Suprapubic skin (tissue), 4 donors: ENCODE measurements around the gene RNF227. TPM values are rescaled to one million over a fixed set of nuclear protein-coding genes. Genes with fewer than 3 reads are reported as not detected.

Experiments used
- DNase-seq, 2 donors: peaks; one replicate each; pipeline ENCODE4 v3.0.0-alpha.2; 2019; ENCODE audit warnings: low spot score in 2 of 2
- H3K27ac ChIP-seq: fragments of 200-600 bp; sonication (generic); one replicate; pipeline ENCODE4 v1.5.1; 2019
- H3K27me3 ChIP-seq: fragments of 200-600 bp; sonication (generic); one replicate; pipeline ENCODE4 v1.5.1; 2019
- H3K36me3 ChIP-seq: fragments of 200-600 bp; sonication (generic); one replicate; pipeline ENCODE4 v1.5.1; 2019
- H3K4me1 ChIP-seq: fragments of 200-600 bp; sonication (generic); one replicate; pipeline ENCODE4 v1.5.1; 2019
- H3K4me3 ChIP-seq: fragments of 200-600 bp; sonication (generic); one replicate; pipeline ENCODE4 v1.5.1; 2019; ENCODE audit warnings: mild to moderate bottlenecking
- H3K9me3 ChIP-seq: fragments of 200-600 bp; sonication (generic); one replicate; pipeline ENCODE4 v1.5.1; 2019
- EP300 ChIP-seq: sonication (generic); formaldehyde crosslinking; IDR thresholded peaks from one replicate; pipeline ENCODE4 v1.6.1; 2017; ENCODE audit warnings: antibody characterized with exemption
- POLR2A ChIP-seq, 2 donors: fragments of 450-650 bp; IDR thresholded peaks; one replicate each; pipeline ENCODE4 v1.6.1; 2017; ENCODE audit warnings: antibody characterized with exemption in 2 of 2, mild to moderate bottlenecking in 2 of 2, moderate library complexity in 2 of 2
- POLR2AphosphoS5 ChIP-seq, 3 donors: sonication (generic); formaldehyde crosslinking; IDR thresholded peaks; one replicate each; pipeline ENCODE4 v1.6.1; 2017; ENCODE audit warnings: antibody characterized with exemption in 3 of 3
- WGBS: methylation state at CpG from one replicate; pipeline ENCODE4 v1.1.5; 2018; 5-methylcytosine and 5-hydroxymethylcytosine counted together
- total RNA-seq, 4 donors: library from RNA; depleted of rRNA; stranded (reverse); fragments of >200 nt; gene quantifications; one replicate each; pipeline ENCODE4 v1.1.0, GENCODE V29; 2016
- TF ChIP-seq, protein P1 (sequence below), 2 donors: fragments of 200-600 bp in 1 of 2; fragments of 450-650 bp in 1 of 2; sonication (generic) in 1 of 2; IDR thresholded peaks; one replicate each; pipeline ENCODE4 v1.5.1; 2016 to 2019; ENCODE audit warnings: antibody characterized with exemption in 2 of 2, mild to moderate bottlenecking in 1 of 2, moderate library complexity in 1 of 2

The RNF227 gene
- total RNA-seq, 4 donors from 2014 or later: 51.1 to 66.3 (median 57.3) TPM

DNA sequence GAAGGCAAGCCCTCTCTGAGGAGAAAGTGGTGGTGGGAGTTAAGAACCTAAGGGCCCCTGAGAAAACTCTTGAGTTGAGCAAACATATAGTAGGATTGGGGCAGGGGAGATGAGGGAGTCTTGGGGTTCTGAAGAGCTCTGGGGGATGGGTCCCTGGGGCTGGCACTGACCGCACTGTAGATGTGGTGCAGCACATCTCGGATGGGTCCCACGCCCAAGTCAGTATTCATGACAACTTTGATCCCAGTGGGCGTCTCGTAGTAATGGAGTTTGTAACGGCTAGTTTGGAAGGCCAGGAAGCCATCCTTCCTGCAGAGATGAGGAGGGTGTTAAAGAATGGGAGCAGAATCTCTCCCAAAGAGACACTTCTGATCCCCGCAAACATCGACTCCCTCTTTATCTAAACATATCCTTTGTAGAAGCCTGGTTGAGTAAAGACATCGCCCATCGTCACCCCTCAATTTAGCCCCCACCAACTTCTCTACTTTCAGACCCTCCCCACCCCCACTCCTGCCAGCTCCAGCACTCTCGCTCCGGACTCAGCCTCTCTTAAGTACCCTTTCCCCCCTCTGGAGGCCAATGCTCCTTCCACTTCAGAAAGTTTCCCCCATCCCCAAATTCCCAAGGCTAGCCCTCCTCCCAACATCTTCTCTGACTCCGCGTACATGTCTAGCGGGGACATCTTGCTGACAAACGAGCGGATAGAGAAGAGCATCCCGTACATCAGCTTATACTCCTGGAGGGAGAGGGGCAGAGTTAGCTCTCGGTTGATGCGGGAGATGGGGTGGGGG, 14.9 kb upstream of the RNF227 start:
- no peaks in the 10 kb centered on the region for H3K9me3 ChIP-seq
- peak overlapping the region; percentile 65 for H3K4me3 ChIP-seq
- H3K27me3 ChIP-seq: no peaks in the 10 kb centered on the region
- H3K27ac ChIP-seq: peak overlapping the region; percentile 76
- TF ChIP-seq POLR2A (IDR thresholded peaks at IDR 0.05) (no peak), POLR2AphosphoS5 (IDR thresholded peaks at IDR 0.05) (no peak), EP300 (no peak)
- TF ChIP-seq, protein P1, sequence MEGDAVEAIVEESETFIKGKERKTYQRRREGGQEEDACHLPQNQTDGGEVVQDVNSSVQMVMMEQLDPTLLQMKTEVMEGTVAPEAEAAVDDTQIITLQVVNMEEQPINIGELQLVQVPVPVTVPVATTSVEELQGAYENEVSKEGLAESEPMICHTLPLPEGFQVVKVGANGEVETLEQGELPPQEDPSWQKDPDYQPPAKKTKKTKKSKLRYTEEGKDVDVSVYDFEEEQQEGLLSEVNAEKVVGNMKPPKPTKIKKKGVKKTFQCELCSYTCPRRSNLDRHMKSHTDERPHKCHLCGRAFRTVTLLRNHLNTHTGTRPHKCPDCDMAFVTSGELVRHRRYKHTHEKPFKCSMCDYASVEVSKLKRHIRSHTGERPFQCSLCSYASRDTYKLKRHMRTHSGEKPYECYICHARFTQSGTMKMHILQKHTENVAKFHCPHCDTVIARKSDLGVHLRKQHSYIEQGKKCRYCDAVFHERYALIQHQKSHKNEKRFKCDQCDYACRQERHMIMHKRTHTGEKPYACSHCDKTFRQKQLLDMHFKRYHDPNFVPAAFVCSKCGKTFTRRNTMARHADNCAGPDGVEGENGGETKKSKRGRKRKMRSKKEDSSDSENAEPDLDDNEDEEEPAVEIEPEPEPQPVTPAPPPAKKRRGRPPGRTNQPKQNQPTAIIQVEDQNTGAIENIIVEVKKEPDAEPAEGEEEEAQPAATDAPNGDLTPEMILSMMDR (IDR thresholded peaks at IDR 0.05): no peak
- 33% methylated on average over 20 of the region's 20 CpGs for WGBS
- no peak for DNase-seq
- peaks cover 10% of the 10 kb centered on the region for H3K36me3 ChIP-seq
- peaks cover 44% of the 10 kb centered on the region for H3K4me1 ChIP-seq

DNA sequence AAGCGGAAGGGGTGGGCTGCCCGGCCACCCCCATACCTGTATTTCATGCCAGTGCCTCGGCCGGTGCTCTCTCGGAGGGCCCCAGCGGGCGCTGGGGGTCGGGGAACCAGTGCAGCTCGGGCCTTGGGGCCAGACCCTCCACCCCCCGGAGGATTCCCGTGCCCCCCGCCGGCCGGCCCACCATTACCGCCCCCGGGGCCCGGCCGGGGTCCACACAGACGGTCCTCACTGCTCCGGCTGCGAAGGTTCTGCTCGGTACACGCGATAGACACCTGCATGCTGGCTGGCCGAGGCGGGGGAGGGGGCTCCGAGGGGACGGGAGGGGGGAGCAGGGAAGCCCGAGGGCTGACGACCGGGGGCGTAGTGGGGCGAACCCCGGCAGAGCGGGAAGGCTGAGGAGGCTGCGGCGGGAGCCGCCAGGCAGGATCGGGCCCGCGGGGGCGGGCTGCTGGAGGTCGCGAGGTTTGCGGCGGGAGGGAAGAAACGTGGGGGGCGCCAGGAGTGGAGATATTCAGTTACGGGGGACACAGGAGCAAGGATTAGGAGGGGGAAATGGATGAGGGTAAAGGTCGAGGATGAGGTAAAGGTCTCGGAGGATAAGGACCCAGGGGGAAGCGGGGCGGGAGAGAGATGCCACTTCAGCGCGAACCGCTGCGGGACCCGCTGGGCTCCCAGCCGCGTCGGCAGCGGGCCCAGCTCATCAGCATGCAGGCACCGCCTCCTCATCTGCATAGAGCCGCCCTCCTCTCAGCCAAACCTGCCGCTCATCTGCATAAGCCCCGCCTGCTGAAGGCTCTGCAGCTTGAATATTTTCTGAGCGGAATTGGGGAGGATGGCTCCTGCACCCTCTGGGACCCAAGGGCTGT, 13.3 kb upstream of the RNF227 start, which contains the start of gene KCNAB3:
Gene KCNAB3 (minus strand): TSS at position 699 of the 866 bp plus-strand sequence. CDS start 421 bp downstream, at position 278.
- peak in 1 of 2 donors; percentile 58 for DNase-seq
- Histone ChIP-seq H3K4me3 (peak within 1 kb of the TSS; percentile 40), H3K27ac (no peak within 1 kb of the TSS), H3K9me3 (no peaks in the 10 kb centered on the region), H3K36me3 (no peaks in the 10 kb centered on the region), H3K27me3 (no peaks in the 10 kb centered on the region), H3K4me1 (peaks cover 44% of the 10 kb centered on the region)
- 42% methylated on average over 41 of the region's 67 CpGs for WGBS
- no peak for TF ChIP-seq EP300
- TF ChIP-seq POLR2AphosphoS5 (IDR thresholded peaks at IDR 0.05): no peak
- TF ChIP-seq, protein P1 (IDR thresholded peaks at IDR 0.05): no peak
- no peak for TF ChIP-seq POLR2A (IDR thresholded peaks at IDR 0.05)

DNA sequence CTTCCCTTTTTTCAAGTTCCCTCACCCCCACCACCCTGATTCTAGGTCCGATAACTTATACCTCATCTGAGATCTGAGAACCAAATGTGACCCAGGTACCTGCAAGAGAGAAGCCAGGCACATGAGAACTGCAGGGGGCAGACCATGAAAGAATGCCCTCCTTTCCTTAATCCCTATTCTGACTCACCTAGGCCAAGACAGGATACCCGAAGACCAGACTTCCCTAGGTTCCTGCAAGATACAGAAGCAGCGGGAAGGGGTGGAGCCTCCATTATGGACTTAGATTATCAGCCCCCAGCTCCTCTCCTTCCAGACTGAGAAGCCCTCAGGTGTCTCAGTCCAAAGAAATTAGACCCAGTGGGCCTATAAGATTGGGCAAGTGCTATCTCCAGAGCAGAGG, 11.5 kb upstream of the RNF227 start:
- Histone ChIP-seq H3K27ac (no peak overlapping the region), H3K36me3 (no peaks in the 10 kb centered on the region), H3K4me1 (peaks cover 34% of the 10 kb centered on the region), H3K27me3 (no peaks in the 10 kb centered on the region), H3K4me3 (no peak overlapping the region), H3K9me3 (no peaks in the 10 kb centered on the region)
- DNase-seq: no peak
- TF ChIP-seq, protein P1 (IDR thresholded peaks at IDR 0.05): no peak
- TF ChIP-seq POLR2AphosphoS5 (IDR thresholded peaks at IDR 0.05): no peak
- no peak for TF ChIP-seq POLR2A (IDR thresholded peaks at IDR 0.05)
- no peak for TF ChIP-seq EP300
- WGBS: 72% methylated on average over 3 of the region's 3 CpGs

DNA sequence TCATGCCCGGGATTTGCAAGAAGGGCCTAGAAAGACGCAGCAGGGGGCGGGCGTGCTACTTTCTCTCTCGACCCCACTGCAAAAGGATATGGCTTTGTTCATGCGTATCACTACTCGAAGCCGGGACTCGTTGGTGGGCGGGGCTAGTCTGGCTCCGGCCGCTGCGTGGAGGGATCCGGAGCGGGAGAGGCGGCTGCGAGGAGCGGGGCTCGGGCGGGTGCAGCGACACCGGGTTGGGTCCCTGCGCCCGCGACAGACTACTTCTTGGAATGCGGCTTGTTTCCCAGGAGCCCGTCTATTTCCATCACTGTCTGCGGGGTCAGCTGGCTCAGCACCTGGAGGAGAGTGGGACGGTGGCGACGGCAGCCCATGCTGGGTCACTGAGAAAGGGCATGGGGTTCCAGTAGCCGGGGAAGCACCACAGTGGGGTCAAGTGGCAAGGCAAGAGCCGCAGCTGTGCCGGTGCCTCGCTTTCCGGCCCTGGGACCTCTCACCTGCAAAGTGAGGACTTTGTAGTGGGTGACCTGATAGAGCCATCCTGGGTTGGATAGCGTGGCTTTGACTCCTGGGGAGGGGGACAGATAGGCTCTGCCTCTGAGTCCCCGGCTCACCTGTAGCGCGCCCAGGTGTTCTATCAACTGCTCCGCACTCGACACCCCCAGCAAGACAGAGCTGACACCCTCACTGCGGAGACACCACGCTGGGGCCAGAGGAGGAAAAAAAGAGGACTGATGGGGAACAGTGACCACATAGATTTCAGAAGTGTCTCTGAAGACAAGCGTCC, 6.9 kb upstream of the RNF227 start:
- Histone ChIP-seq H3K36me3 (no peaks in the 10 kb centered on the region), H3K27me3 (no peaks in the 10 kb centered on the region), H3K4me1 (peaks cover 15% of the 10 kb centered on the region), H3K4me3 (peak overlapping the region; percentile 51), H3K27ac (peak overlapping the region; percentile 42), H3K9me3 (no peaks in the 10 kb centered on the region)
- TF ChIP-seq EP300: no peak
- peak in 1 of 2 donors; percentile 32 for TF ChIP-seq POLR2A (IDR thresholded peaks at IDR 0.05)
- WGBS: 30% methylated on average over 29 of the region's 45 CpGs
- DNase-seq: peak; percentile 91 to 93

DNA sequence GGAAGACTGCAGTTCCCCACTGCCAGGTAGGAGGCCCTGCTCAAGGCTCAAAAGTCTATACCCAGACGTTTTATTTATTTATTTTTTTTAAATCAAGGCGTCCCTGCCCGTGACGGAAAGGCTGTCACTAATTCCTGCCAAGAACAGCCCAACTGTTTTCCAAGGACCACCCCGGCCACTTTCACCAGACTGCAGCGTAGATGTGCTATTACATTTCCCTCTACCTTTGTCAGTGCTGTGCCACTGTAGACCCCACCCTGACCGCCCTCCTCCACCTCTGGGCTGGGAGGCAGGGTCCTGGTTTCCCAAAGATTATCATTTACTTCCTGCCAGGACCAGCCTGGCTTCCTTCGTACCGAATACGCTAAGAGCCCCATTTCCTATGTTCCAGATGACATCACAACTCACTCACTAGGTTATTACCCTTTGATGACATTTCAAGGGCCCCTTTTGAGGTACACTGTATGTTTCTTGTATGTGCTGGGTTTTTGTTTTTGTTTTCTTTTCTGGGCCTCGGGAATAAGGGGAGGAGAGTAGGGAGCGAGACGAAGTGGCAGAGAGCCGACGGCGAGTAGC, 6.3 kb upstream of the RNF227 start:
- Histone ChIP-seq H3K9me3 (no peaks in the 10 kb centered on the region), H3K4me3 (peak overlapping the region; percentile 51), H3K27ac (peak overlapping the region; percentile 42), H3K36me3 (no peaks in the 10 kb centered on the region), H3K27me3 (no peaks in the 10 kb centered on the region), H3K4me1 (peaks cover 15% of the 10 kb centered on the region)
- TF ChIP-seq EP300 (no peak), POLR2AphosphoS5 (IDR thresholded peaks at IDR 0.05) (no peak), POLR2A (IDR thresholded peaks at IDR 0.05) (no peak)
- TF ChIP-seq, protein P1 (IDR thresholded peaks at IDR 0.05): no peak
- 27% methylated on average over 16 of the region's 16 CpGs for WGBS
- no peak for DNase-seq
